Measurements from ENCODE around the gene RAD21L1. TPM values are rescaled to one million over a fixed set of nuclear protein-coding genes. Genes with fewer than 3 reads are reported as not detected.

RAD21L1 gene
- total RNA-seq, 4 donors from 2014 or later, result not detected

DNA sequence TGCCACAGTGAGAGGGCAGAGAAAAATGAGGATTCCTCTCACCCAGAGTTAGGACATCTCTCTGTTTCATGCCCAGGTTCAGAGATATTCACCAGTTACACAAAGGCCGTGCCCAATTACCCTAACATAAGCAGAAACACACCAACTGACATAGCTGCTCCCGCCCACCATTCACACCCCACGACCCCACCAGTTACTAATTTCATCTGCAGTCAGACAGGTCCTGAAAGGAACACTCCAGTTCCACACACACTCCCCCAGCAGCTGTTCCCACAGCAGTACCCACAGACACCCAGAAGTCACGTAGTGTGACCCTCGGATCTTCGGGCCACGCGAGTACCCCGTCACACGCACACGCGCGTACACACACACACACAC is 41.6 kb upstream of the RAD21L1 start:
- TF ChIP-seq, protein P1, sequence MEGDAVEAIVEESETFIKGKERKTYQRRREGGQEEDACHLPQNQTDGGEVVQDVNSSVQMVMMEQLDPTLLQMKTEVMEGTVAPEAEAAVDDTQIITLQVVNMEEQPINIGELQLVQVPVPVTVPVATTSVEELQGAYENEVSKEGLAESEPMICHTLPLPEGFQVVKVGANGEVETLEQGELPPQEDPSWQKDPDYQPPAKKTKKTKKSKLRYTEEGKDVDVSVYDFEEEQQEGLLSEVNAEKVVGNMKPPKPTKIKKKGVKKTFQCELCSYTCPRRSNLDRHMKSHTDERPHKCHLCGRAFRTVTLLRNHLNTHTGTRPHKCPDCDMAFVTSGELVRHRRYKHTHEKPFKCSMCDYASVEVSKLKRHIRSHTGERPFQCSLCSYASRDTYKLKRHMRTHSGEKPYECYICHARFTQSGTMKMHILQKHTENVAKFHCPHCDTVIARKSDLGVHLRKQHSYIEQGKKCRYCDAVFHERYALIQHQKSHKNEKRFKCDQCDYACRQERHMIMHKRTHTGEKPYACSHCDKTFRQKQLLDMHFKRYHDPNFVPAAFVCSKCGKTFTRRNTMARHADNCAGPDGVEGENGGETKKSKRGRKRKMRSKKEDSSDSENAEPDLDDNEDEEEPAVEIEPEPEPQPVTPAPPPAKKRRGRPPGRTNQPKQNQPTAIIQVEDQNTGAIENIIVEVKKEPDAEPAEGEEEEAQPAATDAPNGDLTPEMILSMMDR (IDR thresholded peaks at IDR 0.05), result no peak
- ATAC-seq (ENCODE audit: low FRiP score) (no peak), DNase-seq (ENCODE audit: low spot score) (no peak)

DNA sequence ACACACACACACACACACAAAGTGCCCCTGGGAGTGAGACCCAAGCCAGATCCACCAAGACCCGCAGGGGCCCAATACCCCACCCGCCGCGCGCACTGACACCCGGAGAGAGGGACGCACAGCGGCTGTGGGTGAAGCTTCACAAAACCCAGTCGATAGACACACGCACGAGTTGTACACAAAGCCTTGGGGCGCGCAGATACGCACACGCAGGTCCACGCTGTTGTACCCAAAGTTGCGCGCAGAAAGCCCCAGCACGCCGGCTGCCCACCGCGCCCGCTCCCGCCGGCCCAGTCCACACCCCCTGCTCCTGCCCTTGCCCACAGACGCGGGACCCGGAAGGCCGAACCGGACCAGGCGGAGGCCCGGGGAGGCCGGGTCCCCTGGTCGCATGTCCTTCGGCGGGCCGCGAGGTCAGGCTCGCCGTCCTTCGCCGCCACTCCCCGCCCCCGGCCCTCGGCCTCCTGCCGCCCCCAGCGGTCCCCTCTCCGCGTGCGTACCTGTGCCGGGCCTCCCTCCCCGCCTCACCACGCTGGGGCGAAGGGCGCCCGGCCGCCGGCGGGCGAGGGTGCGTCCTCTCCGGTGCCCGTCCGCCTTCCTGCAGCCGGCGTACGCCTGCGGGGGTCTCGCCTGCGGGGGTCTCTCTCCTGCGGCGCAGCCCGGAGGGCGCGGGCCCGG is 41.1 kb upstream of the RAD21L1 start, which contains the start of gene TMEM74B:
TSS of gene TMEM74B (minus strand) at position 344 of the 678 bp plus-strand sequence. CDS start 1,180 bp downstream, outside the sequence.
- TF ChIP-seq, protein P1 (IDR thresholded peaks at IDR 0.05), result no peak
- ATAC-seq (ENCODE audit: low FRiP score) (no peak), DNase-seq (ENCODE audit: low spot score) (no peak)

DNA sequence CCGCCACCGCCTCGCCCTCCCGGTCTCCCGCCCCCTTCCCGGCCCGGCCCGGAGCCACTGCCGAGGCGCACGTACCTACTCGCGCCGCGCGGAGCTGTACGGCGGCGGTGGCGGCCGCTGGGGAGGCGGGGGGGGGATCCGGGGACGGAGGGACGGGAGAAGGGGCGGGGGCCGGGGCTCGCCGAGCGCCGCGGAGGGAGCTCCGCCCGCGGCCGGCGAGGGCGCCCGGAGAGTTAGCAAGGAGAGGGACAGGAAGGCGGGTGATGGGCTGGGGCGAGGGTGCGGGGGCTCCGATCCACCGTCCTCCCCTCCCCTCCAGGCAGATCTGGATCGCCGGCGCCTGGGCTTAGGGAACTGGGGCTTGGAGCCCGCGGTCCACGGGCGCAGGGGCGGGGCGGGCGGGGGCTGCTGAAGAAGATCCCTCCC is 40.5 kb upstream of the RAD21L1 start:
- ATAC-seq (ENCODE audit: low FRiP score), result no peak
- TF ChIP-seq, protein P1 (IDR thresholded peaks at IDR 0.05), result no peak
- DNase-seq (ENCODE audit: low spot score), result no peak

DNA sequence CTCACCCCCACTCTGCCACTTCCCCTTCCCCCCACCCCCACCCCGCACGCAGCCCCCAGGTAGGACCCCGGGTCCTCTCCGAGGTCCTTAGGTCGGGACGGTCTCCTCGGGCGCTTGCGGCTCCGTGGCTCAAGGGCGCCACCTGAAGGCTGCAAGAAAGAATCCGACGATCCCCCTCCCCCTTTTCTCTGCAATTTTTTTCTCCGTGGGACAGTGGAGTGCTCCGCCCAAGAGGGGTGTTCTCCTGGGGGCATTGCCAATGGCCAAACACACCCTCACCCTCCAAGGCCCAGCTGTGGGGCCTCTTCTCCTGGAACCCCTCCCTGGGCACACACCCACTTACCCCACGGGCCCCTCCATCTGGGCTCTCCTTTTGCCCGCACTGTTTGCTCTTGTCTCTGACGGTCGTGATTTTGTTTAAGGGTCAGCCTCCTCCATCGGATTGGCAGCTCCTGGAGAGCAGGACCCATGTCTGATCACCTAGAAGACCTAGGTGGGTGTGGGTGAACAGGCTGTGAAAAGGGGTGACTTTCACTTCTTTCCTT is 40.0 kb upstream of the RAD21L1 start:
- peak; percentile 22 for ATAC-seq (ENCODE audit: low FRiP score)
- TF ChIP-seq, protein P1 (IDR thresholded peaks at IDR 0.05), result no peak

DNA sequence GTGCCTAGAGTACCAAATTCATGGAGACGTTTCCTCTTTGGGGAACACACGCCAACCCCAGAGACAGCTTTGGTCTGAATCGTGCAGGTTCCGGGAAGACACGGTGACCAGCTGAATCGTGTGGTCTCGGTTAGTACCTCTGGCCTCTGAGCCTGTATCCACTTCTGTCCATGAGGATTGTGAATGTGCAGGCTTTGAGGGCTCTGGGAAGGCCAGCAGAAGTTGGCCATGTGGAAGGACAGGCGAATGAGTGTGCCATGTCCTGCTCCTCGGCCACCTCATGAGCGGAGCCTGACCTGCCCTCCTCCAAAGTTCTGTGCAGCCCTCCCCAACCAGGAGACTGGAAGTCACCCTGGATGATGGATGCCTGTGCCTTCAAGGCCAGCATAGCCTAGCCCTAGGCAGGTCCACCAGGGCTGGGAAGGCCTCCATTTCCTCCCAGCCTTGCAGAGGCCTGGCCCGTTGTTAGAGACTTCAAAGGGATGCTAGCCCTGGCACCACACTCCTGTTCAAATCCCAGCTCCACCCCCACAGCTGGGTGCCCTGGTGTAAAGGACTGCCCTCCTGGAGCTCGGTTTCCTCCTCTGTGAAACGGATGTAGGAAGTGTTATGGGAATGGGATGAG is 39.4 kb upstream of the RAD21L1 start:
- TF ChIP-seq, protein P1 (IDR thresholded peaks at IDR 0.05), result no peak
- DNase-seq (ENCODE audit: low spot score) (no peak), ATAC-seq (ENCODE audit: low FRiP score) (no peak)

More for the DNA sequence above, 40.0 kb upstream of the RAD21L1 start:
- no peak for DNase-seq (ENCODE audit: low spot score)

DNA sequence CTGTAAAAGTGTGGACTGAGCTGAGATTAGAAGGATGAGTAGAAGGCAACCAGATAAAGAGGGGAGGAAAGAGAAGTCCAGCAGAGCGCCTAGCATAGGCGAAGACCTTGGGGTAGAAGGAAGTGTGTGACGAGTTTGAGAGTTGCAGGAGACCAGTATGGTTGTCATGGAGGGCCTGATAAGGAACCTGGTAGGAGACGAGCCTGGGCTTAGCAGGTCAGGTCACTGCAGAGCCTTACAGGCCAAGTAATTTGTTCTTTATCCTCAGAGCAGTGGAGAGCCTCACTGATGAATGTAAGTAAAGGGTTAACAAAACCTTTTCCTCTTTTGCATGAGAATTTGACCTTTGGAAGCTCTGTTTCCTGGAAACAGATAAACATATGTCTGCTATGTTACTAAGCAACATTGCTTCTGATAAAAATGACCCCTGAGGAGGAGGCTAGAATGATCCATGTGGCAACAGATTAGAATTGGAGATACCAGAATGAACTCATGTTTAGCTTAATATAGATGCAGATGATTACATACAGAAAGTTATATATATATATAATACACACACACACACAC is 38.2 kb upstream of the RAD21L1 start:
- DNase-seq (ENCODE audit: low spot score) (no peak), ATAC-seq (ENCODE audit: low FRiP score) (no peak)
- TF ChIP-seq, protein P1 (IDR thresholded peaks at IDR 0.05), result no peak

Data from omental fat pad (tissue), 4 donors.